Thyroid gland (tissue), 4 donors: ENCODE measurements around the gene THBS3.

ENCODE experiments used
- POLR2A ChIP-seq, 2 donors: fragments of 450-650 bp; IDR thresholded peaks; one replicate each; pipeline ENCODE4 v1.6.1; 2017; ENCODE audit warnings: antibody characterized with exemption in 2 of 2, mild to moderate bottlenecking in 2 of 2, moderate library complexity in 1 of 2
- TF ChIP-seq, protein P1 (sequence below), 6 experiments: fragments of 200-600 bp in 3 of 6; fragments of 450-650 bp in 3 of 6; sonication (generic) in 3 of 6; IDR thresholded peaks; one replicate each; pipeline ENCODE4 v1.5.1; 2016 to 2019; ENCODE audit warnings: antibody characterized with exemption in 6 of 6, mild to moderate bottlenecking in 2 of 6, inconsistent platforms in 1 of 6, moderate library complexity in 1 of 6

DNA sequence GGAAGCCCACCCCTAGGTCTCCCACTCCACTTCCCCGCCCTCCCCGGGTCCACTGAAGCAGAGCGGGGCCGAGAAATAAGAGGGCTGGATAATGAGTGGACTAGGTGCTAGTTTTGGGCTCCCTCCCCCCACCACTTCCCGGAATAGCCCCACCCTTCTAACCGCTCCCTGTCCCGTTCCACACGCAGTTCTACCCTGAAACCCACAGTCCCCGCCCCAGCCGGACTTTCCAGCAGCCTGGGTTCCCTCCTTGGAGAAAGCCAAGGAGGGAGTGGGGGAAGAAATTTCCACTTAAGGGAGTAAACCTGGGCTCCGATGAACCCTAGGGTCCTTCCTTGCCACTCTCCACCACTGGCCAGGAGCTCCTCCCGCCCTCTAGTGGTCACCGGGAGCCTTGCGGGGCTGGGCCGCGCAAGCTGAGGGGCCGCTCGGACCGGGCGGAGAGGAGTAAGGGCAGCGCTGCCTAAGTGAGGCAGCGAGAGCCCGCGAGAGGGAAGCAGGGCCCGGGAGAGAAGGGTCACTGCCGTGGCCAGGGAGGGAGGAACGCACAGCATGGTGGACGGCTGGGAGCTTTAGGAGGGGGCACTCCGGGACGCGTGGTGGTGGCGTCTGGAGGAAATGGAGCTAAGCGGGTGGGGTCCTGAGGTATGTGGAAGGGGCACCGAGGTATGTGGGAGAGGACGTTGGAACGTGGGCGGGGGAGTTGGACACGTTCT lies 14.3 kb downstream of the THBS3 start:
- TF ChIP-seq, protein P1, sequence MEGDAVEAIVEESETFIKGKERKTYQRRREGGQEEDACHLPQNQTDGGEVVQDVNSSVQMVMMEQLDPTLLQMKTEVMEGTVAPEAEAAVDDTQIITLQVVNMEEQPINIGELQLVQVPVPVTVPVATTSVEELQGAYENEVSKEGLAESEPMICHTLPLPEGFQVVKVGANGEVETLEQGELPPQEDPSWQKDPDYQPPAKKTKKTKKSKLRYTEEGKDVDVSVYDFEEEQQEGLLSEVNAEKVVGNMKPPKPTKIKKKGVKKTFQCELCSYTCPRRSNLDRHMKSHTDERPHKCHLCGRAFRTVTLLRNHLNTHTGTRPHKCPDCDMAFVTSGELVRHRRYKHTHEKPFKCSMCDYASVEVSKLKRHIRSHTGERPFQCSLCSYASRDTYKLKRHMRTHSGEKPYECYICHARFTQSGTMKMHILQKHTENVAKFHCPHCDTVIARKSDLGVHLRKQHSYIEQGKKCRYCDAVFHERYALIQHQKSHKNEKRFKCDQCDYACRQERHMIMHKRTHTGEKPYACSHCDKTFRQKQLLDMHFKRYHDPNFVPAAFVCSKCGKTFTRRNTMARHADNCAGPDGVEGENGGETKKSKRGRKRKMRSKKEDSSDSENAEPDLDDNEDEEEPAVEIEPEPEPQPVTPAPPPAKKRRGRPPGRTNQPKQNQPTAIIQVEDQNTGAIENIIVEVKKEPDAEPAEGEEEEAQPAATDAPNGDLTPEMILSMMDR (IDR thresholded peaks at IDR 0.05): peak; percentile 88 to 99 (median 96)
- peak in 1 of 2 donors; percentile 62 for TF ChIP-seq POLR2A (IDR thresholded peaks at IDR 0.05)
